Fibroblast of the aortic adventitia (primary cell): ENCODE data around the gene IRS2. TPM values are rescaled to one million over a fixed set of nuclear protein-coding genes. Genes with fewer than 3 reads are reported as not detected.

Source experiments
- DNase-seq: peaks from one replicate; pipeline ENCODE4 v3.0.0-alpha.2; 2010; ENCODE audit warnings: low read depth
- H3K4me3 ChIP-seq: 2 replicates; pipeline ENCODE4 v1.5.1; 2011; ENCODE audit warnings: low read depth, mild to moderate bottlenecking, control low read depth, low read length, moderate library complexity
- CTCF ChIP-seq: IDR thresholded peaks from 2 replicates; pipeline ENCODE4 v1.5.1; 2011; ENCODE audit warnings: mild to moderate bottlenecking, low read length, control low read depth, inconsistent platforms; ENCODE audit not compliant: insufficient read depth
- total RNA-seq: library from RNA; depleted of rRNA; stranded (reverse); fragments of >200 nt; gene quantifications from 2 replicates; pipeline ENCODE4 v1.2.3, GENCODE V29; 2012; ENCODE audit warnings: low replicate concordance

Gene IRS2
- total RNA-seq, 1 donor = 4.3 TPM

GRCh38 chr13:109803825-109804224, 17.4 kb upstream of the IRS2 start:
- H3K4me3 ChIP-seq = no peak overlapping the region

GRCh38 chr13:109802936-109803335, 16.6 kb upstream of the IRS2 start:
- DNase-seq = no peak
- TF ChIP-seq CTCF = no peak
- H3K4me3 ChIP-seq = no peak overlapping the region

More at GRCh38 chr13:109803825-109804224, 17.4 kb upstream of the IRS2 start:
- no peak for DNase-seq
- TF ChIP-seq CTCF = no peak

GRCh38 chr13:109795011-109795410, 8.6 kb upstream of the IRS2 start:
- no peak overlapping the region for H3K4me3 ChIP-seq
- TF ChIP-seq CTCF = no peak
- DNase-seq = peak; percentile 35

- no peak for DNase-seq
- no peak overlapping the region for H3K4me3 ChIP-seq
- no peak for TF ChIP-seq CTCF
Observed at GRCh38 chr13:109794095-109794494, 7.7 kb upstream of the IRS2 start.

GRCh38 chr13:109792416-109793059, 6.2 kb upstream of the IRS2 start:
- TF ChIP-seq CTCF = no peak

GRCh38 chr13:109790942-109791605, 4.7 kb upstream of the IRS2 start:
- TF ChIP-seq CTCF = no peak
- no peak overlapping the region for H3K4me3 ChIP-seq
- no peak for DNase-seq

More at GRCh38 chr13:109792416-109793059, 6.2 kb upstream of the IRS2 start:
- no peak for DNase-seq
- no peak overlapping the region for H3K4me3 ChIP-seq

- TF ChIP-seq CTCF = no peak
- H3K4me3 ChIP-seq = no peak overlapping the region
- DNase-seq = no peak
Observed at GRCh38 chr13:109790086-109790485, 3.7 kb upstream of the IRS2 start.
